Activated naive CD4-positive, alpha-beta T cell treated with anti-CD3 and anti-CD28 coated beads for 36 hours (primary cell): ENCODE measurements around the gene FASTK. TPM values are rescaled to one million over a fixed set of nuclear protein-coding genes. Genes with fewer than 3 reads are reported as not detected.

ENCODE experiments used
- CTCF ChIA-PET: fragments of 350-600 bp; sonication (Branson Sonifier 250); formaldehyde crosslinking; loops from one replicate; lab custom pipeline; 2021; ENCODE audit warnings: antibody characterized with exemption; lab: Charles Lee
- DNase-seq: peaks from one replicate; pipeline ENCODE4 v3.0.0-alpha.2; 2020
- H3K27ac Mint-ChIP-seq: one replicate; pipeline ENCODE4 v1.8.0; 2021; ENCODE audit warnings: mild to moderate bottlenecking, mixed read lengths
- H3K27me3 Mint-ChIP-seq: one replicate; pipeline ENCODE4 v1.8.0; 2021; ENCODE audit warnings: low read depth, mixed read lengths
- H3K36me3 Mint-ChIP-seq: one replicate; pipeline ENCODE4 v1.8.0; 2021; ENCODE audit warnings: low read depth, mixed read lengths
- H3K4me1 Mint-ChIP-seq: one replicate; pipeline ENCODE4 v1.8.0; 2021; ENCODE audit warnings: low read depth, mixed read lengths
- H3K4me3 Mint-ChIP-seq: one replicate; pipeline ENCODE4 v1.8.0; 2021; ENCODE audit warnings: mild to moderate bottlenecking, moderate library complexity, mixed read lengths
- H3K9me3 Mint-ChIP-seq: one replicate; pipeline ENCODE4 v1.8.0; 2021; ENCODE audit warnings: mixed read lengths
- intact Hi-C: fragments of 100-400 bp; cut with micrococcal nuclease; formaldehyde crosslinking; loops from one replicate; pipeline ENCODE4 v1.15.1; 2023
- total RNA-seq, 2 experiments: library from RNA; stranded (reverse); gene quantifications; one replicate each; pipeline ENCODE4 v1.2.3, GENCODE V29; 2021

The FASTK gene
- 10 to 100 TPM; 43.6 to 45.7 TPM for total RNA-seq

GRCh38 chr7:151080522-151081169 lies at the start of gene FASTK:
TSS of gene FASTK (minus strand) at chr7:151080809. CDS start at chr7:151080766, 43 bp downstream.
- H3K4me3 Mint-ChIP-seq: peak within 1 kb of the TSS; percentile 86
- intact Hi-C loops: loop anchor here (1.0 to 10.0 kb wide), 7 partner anchors 22 to 1206 kb away; partner anchors contain the start of genes ABCB8, ACTR3C, ATP6V0E2 and LRRC61
- peaks cover 36% of the 10 kb centered on the region for H3K4me1 Mint-ChIP-seq
- peaks cover 7% of the 10 kb centered on the region for H3K36me3 Mint-ChIP-seq
- DNase-seq: peak; percentile 93
- peak within 1 kb of the TSS; percentile 73 for H3K27ac Mint-ChIP-seq
- peaks cover 7% of the 10 kb centered on the region for H3K27me3 Mint-ChIP-seq
- no peaks in the 10 kb centered on the region for H3K9me3 Mint-ChIP-seq
- CTCF ChIA-PET: interaction anchor here (0.6 to 1.2 kb wide), 3 partner anchors 32 to 568 kb away, joined by 3 to 6 read pairs (median 4); no protein-coding TSS in a partner anchor

GRCh38 chr7:151129960-151130591 lies 49.5 kb upstream of the FASTK start:
- DNase-seq: no peak
- intact Hi-C loops: no loop called here
- Mint-ChIP-seq H3K27me3 (no peaks in the 10 kb centered on the region), H3K9me3 (no peaks in the 10 kb centered on the region), H3K27ac (no peak overlapping the region), H3K4me3 (no peak overlapping the region), H3K36me3 (peaks cover 3% of the 10 kb centered on the region), H3K4me1 (no peaks in the 10 kb centered on the region)
- CTCF ChIA-PET: interaction anchor here (0.6 to 2.2 kb wide), 2 partner anchors 20 to 232 kb away, joined by 3 to 5 read pairs; no protein-coding TSS in a partner anchor

DNA sequence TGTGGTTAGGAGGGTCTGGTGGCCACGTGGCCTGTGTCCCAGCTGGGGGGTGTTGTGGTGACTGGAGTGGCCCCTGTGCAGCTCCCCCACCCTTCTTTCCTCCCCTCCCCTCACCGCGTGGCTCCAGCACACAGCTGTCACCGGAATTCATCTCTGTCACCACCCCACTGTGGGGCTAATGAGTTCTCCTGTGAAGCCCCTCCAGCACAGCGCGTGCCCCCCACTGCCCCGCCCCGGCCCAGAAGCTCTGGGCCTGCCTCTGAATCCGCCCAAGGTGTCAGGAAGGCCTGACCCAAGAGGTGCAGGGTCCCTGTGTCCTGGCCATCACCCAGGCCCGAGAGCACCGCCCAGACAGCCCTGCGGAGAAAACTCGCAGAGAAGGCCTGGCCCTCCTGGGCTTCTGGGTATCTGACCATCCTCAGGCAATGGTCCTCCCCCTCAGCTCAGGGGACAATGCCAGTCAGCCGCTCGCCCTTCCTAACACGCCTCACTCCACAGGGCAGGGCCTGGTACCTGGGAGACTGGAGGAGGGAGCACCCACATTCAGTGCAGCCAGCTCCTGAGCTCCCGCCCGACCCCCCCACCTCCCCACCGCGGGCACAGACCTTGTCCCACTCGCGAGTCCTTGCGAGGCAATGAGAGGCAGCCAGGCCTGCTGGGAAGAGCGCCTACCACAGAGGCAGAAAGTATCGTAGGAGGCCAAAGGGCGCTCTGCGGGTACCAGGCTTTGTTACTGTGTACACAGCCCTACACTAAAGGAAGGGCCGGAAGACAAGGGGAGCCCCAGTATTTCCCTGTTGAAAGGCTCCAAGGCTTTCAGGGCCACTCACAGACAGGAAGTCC lies 48.7 kb upstream of the FASTK start:
- Mint-ChIP-seq H3K4me1 (no peaks in the 10 kb centered on the region), H3K36me3 (peaks cover 2% of the 10 kb centered on the region), H3K4me3 (no peak overlapping the region), H3K27me3 (no peaks in the 10 kb centered on the region), H3K27ac (no peak overlapping the region), H3K9me3 (no peaks in the 10 kb centered on the region)
- CTCF ChIA-PET: no interaction called here
- intact Hi-C loops: no loop called here
- no peak for DNase-seq

DNA sequence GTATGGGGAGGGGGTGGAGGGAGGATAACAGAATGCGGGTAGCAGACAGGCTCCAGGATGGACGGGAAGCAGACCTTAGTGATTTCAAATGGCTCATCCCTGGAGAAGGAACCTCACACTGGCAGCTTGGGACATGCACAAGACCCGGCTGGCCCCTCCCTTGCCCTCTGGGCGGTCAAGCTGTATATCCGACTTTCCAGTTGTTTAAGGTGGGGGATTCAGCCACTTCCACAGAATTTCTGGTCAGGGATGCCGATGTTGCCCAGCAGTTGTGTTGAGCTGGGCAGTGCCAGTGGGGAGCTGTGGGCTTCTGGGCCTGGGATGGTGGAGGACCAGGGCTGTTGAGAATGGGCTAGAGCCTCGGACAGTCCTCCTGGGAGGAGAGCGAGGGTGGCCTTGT lies 48.1 kb upstream of the FASTK start:
- Mint-ChIP-seq H3K4me1 (peaks cover 4% of the 10 kb centered on the region), H3K27ac (no peak overlapping the region), H3K4me3 (no peak overlapping the region), H3K27me3 (no peaks in the 10 kb centered on the region), H3K36me3 (peaks cover 6% of the 10 kb centered on the region), H3K9me3 (no peaks in the 10 kb centered on the region)
- no peak for DNase-seq
- intact Hi-C loops: no loop called here
- CTCF ChIA-PET: no interaction called here

DNA sequence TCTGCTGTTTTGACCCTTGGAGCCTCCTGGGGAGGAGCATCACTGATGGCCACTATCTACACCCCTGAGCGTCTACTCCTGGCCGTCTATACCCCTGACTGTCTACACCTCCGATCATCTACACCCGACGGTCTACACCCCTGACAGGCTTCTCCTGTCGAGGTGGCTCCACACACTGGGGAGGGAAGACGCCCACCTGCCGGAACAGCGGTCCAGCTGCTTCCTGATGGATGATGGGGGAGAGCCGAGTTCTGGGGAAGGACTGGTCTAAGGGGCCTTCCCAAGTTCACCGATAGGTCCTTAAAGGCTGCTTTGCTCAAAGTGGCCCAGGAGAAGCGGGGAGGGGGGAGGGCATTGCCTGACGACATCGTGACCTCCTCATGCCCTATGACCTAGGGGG lies 47.5 kb upstream of the FASTK start:
- CTCF ChIA-PET: no interaction called here
- Mint-ChIP-seq H3K4me1 (peaks cover 4% of the 10 kb centered on the region), H3K27ac (no peak overlapping the region), H3K36me3 (peaks cover 7% of the 10 kb centered on the region), H3K9me3 (no peaks in the 10 kb centered on the region), H3K27me3 (no peaks in the 10 kb centered on the region), H3K4me3 (no peak overlapping the region)
- intact Hi-C loops: no loop called here
- no peak for DNase-seq

- Mint-ChIP-seq H3K9me3 (no peaks in the 10 kb centered on the region), H3K36me3 (peaks cover 7% of the 10 kb centered on the region), H3K27me3 (no peaks in the 10 kb centered on the region), H3K4me1 (peaks cover 4% of the 10 kb centered on the region), H3K27ac (no peak overlapping the region), H3K4me3 (no peak overlapping the region)
- intact Hi-C loops: no loop called here
- CTCF ChIA-PET: interaction anchor here (1.5 kb wide), 1 partner anchor 13 kb away, joined by 3 read pairs; no protein-coding TSS in a partner anchor
- no peak for DNase-seq
Observed at GRCh38 chr7:151126491-151127137, 46.0 kb upstream of the FASTK start.

- Mint-ChIP-seq H3K36me3 (peaks cover 8% of the 10 kb centered on the region), H3K9me3 (no peaks in the 10 kb centered on the region), H3K27me3 (no peaks in the 10 kb centered on the region), H3K27ac (no peak overlapping the region), H3K4me1 (peaks cover 4% of the 10 kb centered on the region), H3K4me3 (no peak overlapping the region)
- intact Hi-C loops: no loop called here
- no peak for DNase-seq
- CTCF ChIA-PET: no interaction called here
Observed at GRCh38 chr7:151125846-151126481, 45.4 kb upstream of the FASTK start.

- DNase-seq: no peak
- intact Hi-C loops: no loop called here
- Mint-ChIP-seq H3K9me3 (no peaks in the 10 kb centered on the region), H3K4me3 (no peak overlapping the region), H3K27ac (no peak overlapping the region), H3K4me1 (peaks cover 4% of the 10 kb centered on the region), H3K27me3 (no peaks in the 10 kb centered on the region), H3K36me3 (peaks cover 8% of the 10 kb centered on the region)
- CTCF ChIA-PET: no interaction called here
Observed at GRCh38 chr7:151125470-151125845, 44.8 kb upstream of the FASTK start.

GRCh38 chr7:151124899-151125399 lies 44.3 kb upstream of the FASTK start:
- Mint-ChIP-seq H3K27me3 (no peaks in the 10 kb centered on the region), H3K4me1 (peaks cover 4% of the 10 kb centered on the region), H3K36me3 (peaks cover 8% of the 10 kb centered on the region), H3K4me3 (no peak overlapping the region), H3K9me3 (no peaks in the 10 kb centered on the region), H3K27ac (no peak overlapping the region)
- intact Hi-C loops: loop anchor here (1.0 kb wide), 3 partner anchors 47 to 178 kb away; no protein-coding TSS in a partner anchor
- no peak for DNase-seq
- CTCF ChIA-PET: interaction anchor here (1.0 to 2.1 kb wide), 7 partner anchors 13 to 184 kb away, joined by 3 to 17 read pairs (median 4); no protein-coding TSS in a partner anchor

- Mint-ChIP-seq H3K36me3 (peaks cover 8% of the 10 kb centered on the region), H3K27ac (no peak overlapping the region), H3K27me3 (no peaks in the 10 kb centered on the region), H3K4me3 (no peak overlapping the region), H3K4me1 (peaks cover 4% of the 10 kb centered on the region), H3K9me3 (no peaks in the 10 kb centered on the region)
- no peak for DNase-seq
- CTCF ChIA-PET: interaction anchor here (0.7 to 2.1 kb wide), 27 partner anchors 9 to 230 kb away, joined by 3 to 17 read pairs (median 4); no protein-coding TSS in a partner anchor
- intact Hi-C loops: loop anchor here (1.0 kb wide), 3 partner anchors 48 to 179 kb away; no protein-coding TSS in a partner anchor
Observed at GRCh38 chr7:151124481-151124880, 43.9 kb upstream of the FASTK start.

DNA sequence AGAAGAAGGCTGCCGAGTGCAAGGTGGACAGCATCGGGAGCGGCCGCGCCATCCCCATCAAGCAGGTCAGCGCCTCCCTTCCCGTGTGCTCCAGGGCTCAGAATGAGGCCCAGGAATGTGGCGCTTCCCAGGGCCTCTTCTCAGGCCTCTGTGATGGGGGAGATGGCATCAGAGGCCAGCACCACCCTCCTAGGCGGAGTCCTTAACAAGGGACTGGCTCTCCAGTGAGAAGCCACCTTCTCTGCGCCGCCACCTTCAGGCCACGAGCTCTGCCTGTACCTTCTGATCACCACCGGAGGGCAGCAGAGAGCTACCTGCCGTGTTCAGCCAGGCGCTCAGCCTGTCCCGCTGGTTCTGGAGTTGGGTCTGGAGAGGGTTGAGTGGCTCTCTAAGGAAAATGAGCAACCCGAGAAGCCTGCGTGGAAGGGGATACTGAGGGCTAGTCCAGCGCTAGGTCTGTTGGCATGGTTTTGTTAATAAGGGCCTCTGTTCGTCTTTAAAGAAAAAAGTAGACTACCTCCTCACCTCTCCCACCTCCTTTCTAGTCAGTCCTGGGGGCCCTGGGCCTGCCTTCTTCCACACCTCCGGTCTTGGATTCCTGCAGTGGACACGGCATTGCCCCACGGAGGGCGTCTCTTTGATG lies 43.3 kb upstream of the FASTK start:
- Mint-ChIP-seq H3K4me3 (no peak overlapping the region), H3K9me3 (no peaks in the 10 kb centered on the region), H3K27me3 (no peaks in the 10 kb centered on the region), H3K4me1 (peaks cover 4% of the 10 kb centered on the region), H3K36me3 (peaks cover 8% of the 10 kb centered on the region), H3K27ac (no peak overlapping the region)
- intact Hi-C loops: loop anchor here (1.0 kb wide), 3 partner anchors 48 to 179 kb away; no protein-coding TSS in a partner anchor
- CTCF ChIA-PET: interaction anchor here (0.7 to 2.1 kb wide), 28 partner anchors 9 to 230 kb away, joined by 3 to 17 read pairs (median 4); no protein-coding TSS in a partner anchor
- DNase-seq: peak; percentile 89
